GM10266 (cell line): ENCODE data around the gene NKRF.
A peak's percentile ranks its signal among the peaks of the same experiment; 100 is the strongest.

Experiments used
- DNase-seq: peaks from one replicate; pipeline ENCODE4 v3.0.0; 2012; ENCODE audit errors: extremely low spot score
- CTCF ChIP-seq: IDR thresholded peaks from 2 replicates; pipeline ENCODE4 v1.5.1; 2012; ENCODE audit warnings: mild to moderate bottlenecking, low read depth; ENCODE audit not compliant: control insufficient read depth, insufficient read depth; ENCODE audit errors: missing control alignments

The NKRF gene

GRCh38 chrX:119606280-119607017 lies at the start of gene NKRF:
Gene NKRF, minus strand, starts transcription at chrX:119606424.
- no peak for TF ChIP-seq CTCF
- peak; percentile 83 for DNase-seq

- no peak for DNase-seq
Observed at GRCh38 chrX:119655125-119655524, 48.9 kb upstream of the NKRF start.

GRCh38 chrX:119654112-119654531 lies 47.9 kb upstream of the NKRF start:
- DNase-seq, result no peak

More at GRCh38 chrX:119655125-119655524, 48.9 kb upstream of the NKRF start:
- no peak for TF ChIP-seq CTCF

GRCh38 chrX:119648421-119648775 lies 42.2 kb upstream of the NKRF start:
- no peak for DNase-seq
- no peak for TF ChIP-seq CTCF

More at GRCh38 chrX:119654112-119654531, 47.9 kb upstream of the NKRF start:
- TF ChIP-seq CTCF, result no peak

GRCh38 chrX:119647552-119648420 lies 41.6 kb upstream of the NKRF start:
- TF ChIP-seq CTCF, result no peak
- DNase-seq, result peak; percentile 60

GRCh38 chrX:119647089-119647488 lies 40.9 kb upstream of the NKRF start:
- DNase-seq, result no peak
- no peak for TF ChIP-seq CTCF

GRCh38 chrX:119646515-119646914 lies 40.3 kb upstream of the NKRF start:
- no peak for DNase-seq
- no peak for TF ChIP-seq CTCF
